GM19193 (cell line): ENCODE results near the gene MORF4L2.
A peak's percentile ranks its signal among the peaks of the same experiment; 100 is the strongest.

Experiments
- POLR2A ChIP-seq: IDR thresholded peaks from 4 replicates; pipeline ENCODE4 v1.6.1; 2011; ENCODE audit not compliant: insufficient read depth, insufficient read length; ENCODE audit errors: extremely low read depth

Gene MORF4L2, protein sequence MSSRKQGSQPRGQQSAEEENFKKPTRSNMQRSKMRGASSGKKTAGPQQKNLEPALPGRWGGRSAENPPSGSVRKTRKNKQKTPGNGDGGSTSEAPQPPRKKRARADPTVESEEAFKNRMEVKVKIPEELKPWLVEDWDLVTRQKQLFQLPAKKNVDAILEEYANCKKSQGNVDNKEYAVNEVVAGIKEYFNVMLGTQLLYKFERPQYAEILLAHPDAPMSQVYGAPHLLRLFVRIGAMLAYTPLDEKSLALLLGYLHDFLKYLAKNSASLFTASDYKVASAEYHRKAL

DNA sequence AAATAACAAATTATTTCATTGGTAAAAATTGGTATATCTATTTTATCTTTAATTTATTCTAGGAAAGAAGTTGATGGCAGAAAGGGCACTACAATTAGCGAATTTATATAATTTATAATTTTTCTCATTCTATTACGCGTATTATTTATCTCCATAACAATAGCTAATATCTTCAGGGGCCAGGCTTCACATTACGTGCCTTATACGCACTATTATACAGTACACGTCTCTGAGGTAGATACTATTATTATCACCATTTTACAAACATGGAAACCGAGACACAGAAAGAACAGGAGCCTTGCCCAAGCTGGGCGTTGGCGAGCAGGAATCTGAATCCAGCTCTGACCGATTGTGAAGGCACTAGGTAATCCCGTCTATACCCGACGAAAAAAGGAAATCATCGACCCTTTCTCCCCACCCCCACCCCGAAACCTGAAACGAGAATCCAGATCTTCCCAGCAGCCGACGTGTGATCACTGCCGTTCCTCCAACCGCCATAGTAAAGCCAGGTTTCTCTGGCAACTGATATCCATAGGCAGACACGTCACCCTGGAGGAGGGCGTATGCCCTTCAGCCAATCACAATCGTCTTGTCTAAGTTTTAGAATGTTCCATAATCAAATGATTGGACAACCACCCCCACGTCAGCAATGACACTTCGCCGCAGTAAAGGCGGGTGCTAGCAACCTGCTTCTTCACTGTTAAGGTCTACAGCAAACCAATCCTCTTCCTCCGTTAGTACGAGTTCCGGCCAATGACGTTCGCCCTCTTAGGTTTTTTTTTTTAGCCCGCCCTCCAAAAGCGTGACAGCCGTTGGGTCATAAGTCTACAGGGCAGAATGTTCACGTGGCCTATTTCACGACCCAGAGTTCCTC lies at the start of gene MORF4L2:
Gene MORF4L2, minus strand, starts transcription at position 501 of the 874 bp plus-strand sequence. CDS start 9,672 bp downstream, outside the sequence.
- peak; percentile 81 for TF ChIP-seq POLR2A

DNA sequence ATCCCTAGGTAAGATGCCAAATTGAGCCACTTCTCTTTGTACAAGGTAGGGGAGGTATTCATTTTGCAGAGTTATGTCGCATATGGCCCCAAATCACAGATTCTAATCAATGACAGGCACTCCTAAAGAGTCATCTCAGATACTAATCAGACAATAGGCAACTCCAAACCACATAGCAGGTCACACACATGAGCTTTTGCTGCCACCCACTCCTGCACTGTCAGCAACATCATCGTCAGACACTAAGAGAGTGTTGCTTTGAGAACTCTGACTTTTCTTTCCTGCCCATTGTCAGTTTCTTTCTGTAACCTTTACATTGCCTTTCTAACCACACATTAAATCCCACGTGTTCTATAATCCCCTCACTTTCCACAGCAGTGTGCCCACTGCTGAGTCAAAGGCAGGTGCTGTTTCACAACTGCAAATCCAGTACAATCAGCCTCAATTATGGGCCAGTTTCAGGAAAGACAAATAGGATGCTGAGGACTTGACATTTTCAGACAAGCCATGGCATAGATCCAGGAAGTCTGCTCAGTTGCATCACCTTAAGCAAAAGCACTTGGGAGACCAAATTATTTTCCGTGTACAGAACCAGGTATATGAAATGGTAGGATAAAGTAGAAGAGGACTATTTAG lies 47.7 kb upstream of the MORF4L2 start:
- TF ChIP-seq POLR2A: no peak

DNA sequence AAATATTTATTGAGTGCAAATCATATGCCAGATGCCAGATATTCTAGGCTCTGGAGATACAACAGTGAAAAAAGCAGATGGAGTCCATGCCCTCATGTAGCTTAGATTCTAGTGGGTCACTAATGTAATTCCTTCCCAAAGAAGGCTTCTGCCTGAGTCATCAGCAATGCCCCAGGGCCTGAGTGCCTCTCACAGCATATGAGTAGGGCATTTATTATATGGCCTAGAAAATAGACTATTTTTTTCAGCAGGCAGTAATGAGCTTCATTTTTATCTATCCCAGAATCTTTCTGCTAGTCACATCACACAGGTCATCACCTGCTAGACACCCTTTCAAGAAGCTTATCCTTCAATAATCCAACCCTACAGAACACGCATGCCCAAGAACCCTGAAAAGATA lies 46.5 kb upstream of the MORF4L2 start:
- no peak for TF ChIP-seq POLR2A

DNA sequence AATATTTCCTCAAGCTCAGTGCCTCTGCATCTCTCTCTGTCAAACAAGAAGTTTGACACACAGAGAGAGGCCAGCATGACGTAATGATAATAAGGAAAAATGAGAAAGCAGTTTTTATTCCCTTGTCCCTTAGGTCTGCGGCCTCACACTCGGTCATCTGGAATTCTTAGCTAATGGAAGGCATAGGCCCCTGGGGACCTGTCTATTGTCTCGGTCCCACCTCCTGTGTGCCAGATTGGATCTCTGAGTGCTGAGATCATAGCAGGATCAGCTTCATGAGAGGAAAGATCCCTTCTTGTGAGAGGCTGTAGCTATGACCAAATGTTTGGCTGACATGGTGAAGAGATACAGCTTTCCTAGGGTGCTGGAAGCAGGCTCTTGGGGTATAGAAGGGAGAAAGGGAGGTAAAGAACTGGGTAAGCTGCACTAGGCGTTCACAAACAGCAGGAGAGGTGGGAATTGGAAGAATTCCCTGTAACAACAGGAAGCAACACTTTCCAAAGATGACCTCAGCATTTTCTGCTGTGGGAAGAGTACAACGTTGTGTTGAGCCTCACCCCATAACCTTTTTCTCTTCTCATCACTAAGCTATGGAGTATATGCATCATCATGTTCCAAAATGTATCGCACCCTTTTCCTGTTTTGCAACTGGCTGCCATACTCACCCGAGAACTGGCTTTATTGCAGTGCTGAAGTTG lies 44.4 kb upstream of the MORF4L2 start:
- TF ChIP-seq POLR2A: no peak

DNA sequence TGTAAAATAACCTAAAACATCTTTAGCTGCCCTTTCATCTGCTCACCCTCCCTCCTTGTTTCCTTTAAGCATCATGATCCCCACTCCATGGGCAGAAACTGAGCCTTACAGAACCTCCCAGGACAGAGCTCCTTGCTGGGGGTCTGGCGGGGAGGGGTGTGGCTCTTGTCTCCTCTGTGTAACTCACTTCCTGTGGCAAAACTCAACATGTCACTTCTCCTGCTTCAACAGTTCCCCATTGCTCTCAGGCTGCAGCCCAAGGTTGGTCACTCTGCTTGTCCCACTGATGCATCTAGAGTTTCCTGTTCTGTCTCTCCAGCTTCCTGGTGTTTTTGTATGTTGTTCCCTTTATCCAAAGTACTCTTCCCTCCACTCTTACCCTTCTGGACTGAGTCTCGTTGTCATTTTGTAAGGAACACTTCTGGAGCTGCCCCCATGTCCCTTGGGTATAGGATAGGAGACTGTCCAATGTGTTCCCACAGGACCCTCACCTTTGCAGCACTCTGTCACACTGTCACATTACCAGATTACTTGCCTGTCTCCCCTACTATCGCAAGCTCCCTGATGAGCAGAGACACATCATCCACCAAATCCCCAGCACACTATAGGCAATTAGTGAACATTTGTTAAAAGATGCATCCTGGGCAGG lies 43.8 kb upstream of the MORF4L2 start:
- TF ChIP-seq POLR2A: no peak

DNA sequence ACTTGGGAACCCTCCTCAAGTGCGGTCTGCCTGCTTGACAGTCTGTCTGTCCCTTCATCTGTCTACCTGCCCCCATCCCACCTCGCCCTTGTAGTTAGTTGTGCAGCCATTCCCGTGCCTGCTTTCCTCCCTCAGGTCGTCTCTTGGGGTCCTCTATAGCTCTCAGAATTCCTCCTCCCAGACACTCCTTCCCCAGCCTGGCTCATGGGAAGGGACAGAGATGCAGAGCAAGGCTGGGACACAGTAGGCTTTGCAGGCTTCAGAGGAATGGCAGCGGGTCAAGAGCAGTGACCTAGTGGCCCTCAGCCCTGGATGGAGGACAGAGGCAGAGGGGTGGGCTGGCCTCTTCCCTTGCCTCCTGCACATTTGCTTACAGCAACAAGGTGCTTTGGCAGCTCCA lies 42.5 kb upstream of the MORF4L2 start:
- no peak for TF ChIP-seq POLR2A

DNA sequence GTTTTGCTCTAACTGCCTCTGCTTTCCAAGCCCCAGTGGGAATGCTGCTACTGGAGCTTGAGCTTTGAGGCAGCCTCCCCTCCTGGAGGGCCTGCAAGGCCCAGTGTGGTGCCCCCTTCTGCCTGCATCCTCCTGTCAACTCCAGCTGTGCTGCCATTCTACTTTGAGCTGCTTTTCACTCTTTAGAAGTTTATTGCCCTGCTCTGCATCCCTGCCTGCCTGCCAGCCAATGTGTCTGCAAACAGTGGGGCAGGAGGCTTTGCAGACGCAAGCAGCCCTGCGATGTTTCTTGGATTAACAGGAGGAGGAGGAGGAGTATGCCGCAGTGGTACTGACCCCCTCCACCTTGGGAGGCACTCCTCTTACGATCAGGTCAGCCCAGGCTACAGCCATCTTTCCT lies 40.6 kb upstream of the MORF4L2 start:
- no peak for TF ChIP-seq POLR2A

DNA sequence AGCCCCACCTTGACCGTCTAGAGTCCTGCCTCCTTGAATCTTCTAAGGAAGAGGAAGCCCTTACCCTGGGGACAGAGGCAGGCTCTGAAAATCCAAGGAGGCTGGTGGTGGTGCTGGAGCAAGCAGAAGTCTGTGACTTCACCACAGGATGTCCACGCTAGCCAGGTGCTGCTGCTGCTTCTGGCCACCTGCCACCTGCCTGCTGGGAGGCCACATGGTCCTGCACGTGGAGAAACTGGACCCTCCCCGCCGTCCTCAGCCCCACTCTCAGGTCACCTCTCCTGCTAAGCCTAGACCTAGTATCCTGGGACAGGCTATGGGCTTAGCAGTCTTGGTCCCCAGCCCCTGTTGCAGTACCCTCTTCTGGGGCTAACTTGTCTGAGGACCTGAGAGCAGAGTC lies 40.0 kb upstream of the MORF4L2 start:
- no peak for TF ChIP-seq POLR2A

DNA sequence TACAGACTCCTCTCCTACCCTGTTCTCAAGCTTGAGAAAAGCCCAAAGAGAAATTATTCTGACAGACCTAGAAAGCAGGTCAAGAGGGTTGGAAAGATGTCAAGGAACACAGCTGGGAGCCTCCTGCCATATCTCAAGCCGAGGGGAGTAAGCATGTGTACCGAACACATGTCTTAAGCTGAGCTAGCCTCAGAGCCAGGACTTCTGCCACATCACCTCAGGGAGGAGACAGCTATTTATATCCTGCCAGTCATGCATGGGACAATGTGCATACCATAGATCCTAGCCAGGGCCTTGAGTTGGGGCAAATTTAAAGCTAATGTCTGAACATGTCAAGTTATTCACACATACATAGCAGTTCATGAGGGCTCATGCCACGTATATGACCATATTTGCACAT lies 36.0 kb upstream of the MORF4L2 start:
- TF ChIP-seq POLR2A: no peak

DNA sequence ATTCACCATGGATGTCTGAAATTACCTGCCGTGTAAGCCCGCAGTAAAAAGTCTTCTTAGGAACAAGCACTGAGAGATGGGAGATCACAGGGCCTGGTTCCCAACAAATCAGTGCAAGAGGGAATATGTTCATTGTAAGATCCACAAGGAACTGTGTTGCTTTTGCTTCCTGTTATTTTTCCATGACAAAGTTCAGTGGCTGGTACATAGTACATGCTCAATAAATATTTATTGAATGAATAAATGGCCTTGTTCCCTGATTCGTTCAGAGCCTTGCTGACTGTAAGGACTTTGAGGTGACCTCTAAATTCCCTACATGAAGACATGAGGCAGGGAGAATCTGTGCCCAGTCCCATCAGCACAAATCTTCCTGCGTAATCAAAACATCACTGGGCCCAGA lies 31.6 kb upstream of the MORF4L2 start:
- no peak for TF ChIP-seq POLR2A

DNA sequence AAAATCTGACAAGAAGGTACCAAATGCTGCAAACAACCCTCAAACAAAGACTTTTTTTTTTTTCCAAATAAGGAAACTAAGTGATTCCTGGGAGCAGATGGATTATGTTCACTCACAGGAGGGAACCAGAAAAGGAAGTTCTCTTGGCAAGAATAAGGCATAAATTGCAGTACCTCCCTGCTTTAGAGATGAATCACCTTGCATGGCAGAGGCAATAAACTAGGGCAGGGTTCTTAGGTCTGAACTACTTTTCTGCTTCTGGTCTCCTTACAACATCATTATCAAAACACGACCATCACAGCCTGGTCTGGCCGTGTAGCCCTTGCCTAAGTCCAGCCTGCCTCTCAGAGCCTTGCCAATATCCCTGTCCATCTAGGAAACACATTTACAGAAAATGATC lies 30.5 kb upstream of the MORF4L2 start:
- TF ChIP-seq POLR2A: no peak

DNA sequence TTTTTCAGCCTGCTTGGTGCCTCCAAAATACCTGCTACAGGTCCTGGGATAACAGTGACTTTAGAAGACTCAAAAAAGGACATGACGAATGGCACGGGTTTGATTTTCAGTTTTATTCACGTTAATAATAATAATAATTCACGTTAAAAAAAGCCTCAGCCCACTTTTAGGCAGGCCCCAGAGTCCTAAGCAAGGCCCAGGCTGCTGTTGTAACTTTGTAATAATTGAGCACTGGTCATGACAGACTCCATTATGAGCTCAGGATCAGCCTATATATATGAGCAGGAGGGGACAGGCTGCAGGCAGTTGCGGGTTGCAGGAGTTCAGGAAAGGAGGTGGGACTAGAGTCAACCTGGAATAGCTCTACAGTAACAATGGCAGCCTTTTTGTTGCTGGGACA lies 24.1 kb upstream of the MORF4L2 start, which contains the start of gene TMEM31:
Gene TMEM31, plus strand, starts transcription at position 301 of the 400 bp plus-strand sequence. CDS start 1,350 bp downstream, outside the sequence.
- no peak for TF ChIP-seq POLR2A

DNA sequence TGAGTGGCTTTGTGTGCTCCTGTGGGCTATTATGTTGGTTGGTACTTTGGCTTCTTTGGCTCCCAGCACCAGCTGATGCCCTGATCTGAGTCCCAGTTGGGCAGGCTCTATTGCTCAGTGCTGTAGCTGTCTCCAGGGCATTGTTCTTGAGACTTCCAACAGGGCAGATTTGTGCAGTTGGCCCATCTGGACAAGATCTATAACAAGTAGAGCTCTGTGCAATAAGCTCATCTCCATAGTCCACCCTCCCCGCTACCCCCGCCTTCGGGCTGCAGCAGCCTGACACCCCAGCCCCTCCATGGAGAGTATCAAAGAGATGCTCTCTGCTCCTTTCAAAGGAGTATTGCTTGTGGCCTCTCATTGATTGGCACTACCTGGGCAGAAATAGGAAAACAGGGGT lies 18.4 kb upstream of the MORF4L2 start:
- TF ChIP-seq POLR2A: no peak

DNA sequence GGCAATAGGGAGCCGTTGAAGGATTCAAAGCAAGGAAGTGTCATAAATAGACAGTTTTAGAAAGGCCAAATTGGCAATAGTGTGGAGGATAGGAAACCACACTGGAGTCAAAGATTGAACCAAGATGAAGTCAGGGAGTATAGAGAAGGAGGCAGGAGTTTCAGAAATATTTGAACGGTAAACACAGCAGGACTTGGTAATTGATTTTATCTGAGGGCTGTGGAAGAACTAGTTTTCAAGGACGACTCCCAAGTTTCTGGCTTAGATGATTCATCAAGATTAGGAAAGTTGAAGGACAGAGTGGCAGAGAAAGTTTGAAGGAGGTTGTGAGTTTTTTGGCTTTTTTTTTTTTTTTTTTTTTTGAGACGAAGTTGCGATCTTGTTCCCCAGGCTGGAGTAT lies 12.7 kb upstream of the MORF4L2 start:
- TF ChIP-seq POLR2A: no peak
